GM18502 (cell line): ENCODE measurements around the gene CLEC2L.

Experiments used
- ATAC-seq: cut with Tn5 transposase; IDR thresholded peaks from one replicate; pipeline ENCODE4 v1.9.1; 2021; ENCODE audit warnings: mild to moderate bottlenecking; ENCODE audit not compliant: unreplicated experiment, poor library complexity

Gene CLEC2L

DNA sequence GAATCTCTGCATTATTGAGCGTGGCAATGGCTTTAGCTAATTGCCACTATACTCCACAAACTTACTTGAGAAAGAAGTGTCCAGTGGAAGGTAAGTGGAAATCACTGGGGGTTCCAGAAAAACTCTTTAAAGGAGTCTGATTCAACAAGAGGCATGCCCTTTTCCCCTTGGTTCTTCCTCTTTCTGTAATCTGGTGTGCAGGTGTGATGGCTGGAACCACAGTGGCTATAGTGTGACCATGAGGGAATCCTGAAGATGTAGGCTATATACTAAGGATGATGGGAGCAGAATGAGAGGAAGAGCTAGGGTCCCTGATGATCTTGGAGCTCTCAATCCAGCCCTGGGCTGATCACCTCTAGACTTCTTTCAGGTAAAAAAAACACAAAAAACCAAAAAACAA is 2.0 kb upstream of the CLEC2L start:
- no peak for ATAC-seq

DNA sequence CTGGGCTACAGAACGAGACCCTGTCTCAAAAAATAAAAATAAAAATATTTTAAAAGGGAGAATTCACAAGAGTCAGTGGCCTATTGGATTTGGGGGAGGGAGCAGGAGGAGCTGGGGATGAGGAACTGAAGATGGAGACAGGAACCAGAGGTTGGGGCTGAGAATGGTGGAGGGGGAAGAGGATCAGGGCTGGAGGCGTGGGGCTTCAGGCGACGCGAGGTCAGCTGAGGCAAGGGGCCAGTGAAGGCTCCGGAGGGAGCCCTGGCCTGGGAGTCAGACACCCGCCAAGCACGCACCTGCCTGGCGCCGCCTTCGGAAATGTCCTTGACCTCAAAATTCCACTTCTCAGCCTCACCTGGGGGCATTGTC is 671 bp upstream of the CLEC2L start:
- ATAC-seq = no peak

- no peak for ATAC-seq
Measured at GRCh38 chr7:139523968-139524815, 707 bp downstream of the CLEC2L start.

DNA sequence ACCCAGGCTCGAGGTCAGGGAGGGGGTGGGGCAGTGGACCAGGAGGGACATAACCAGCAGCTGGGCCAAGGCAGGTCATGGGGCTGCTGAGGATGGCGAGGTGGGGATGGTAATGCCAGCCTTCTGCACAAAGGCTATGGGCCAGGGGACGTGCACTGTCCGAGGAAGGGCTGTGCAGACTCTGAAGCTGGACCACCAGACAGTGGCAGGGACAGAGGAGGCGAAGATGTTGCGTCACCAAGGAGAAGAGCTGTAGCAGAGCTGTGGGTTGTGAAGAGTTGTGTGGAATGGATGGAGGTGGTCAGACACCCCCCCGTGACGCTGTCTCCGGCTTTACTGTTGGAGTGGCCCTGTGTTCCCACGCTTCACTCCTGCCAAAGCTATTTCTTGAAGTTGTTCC is 1.8 kb downstream of the CLEC2L start:
- no peak for ATAC-seq

- no peak for ATAC-seq
Measured at GRCh38 chr7:139525750-139526149, 2.3 kb downstream of the CLEC2L start.

DNA sequence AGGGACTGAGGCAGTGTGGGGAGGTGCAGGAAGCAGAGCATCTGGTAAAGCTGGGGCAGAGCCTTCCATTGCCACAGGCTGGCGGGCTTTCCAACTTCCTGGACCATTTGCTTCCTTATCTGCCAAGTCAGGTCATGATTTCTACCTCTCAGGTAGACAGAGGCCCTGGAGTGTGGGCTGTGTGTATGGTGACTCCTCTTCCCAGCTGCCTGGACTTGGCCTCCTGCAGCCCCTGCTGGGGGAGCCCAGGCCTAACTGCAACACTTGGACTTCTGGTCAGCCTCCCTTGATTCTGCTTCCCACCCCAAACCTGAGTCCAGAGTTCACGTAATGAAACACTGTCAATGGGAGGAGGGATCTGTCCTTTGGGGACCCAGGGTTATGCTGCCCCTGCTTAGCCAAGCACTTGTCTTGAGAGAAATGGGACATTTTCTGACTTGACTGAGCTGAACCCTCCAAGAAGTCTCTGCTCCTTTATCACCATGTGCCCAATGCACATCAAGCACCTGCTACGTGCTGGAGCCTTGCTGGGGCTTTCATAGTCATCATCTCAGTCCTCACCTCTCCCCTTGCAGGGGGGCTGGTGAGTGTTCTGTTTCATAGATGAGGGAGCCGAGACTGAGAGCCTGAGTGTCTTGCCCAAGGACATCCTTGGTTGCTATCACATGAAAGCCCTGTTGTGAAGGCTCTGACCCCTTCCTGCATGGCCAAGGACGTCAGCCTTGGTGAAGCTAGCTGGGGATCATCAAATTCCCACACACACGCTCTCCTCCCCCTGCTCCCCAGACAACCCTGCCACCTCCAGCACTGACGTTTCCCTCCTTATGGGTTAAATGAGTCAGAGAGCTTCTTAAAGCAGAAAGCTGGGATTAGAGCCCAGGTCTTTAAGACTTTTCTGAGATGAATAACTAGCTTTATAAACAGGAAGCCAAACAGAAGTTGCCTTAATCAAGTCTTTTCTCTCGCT is 3.4 kb downstream of the CLEC2L start:
- ATAC-seq = no peak

- ATAC-seq = no peak
Measured at GRCh38 chr7:139531094-139531493, 7.6 kb downstream of the CLEC2L start.

- no peak for ATAC-seq
Measured at GRCh38 chr7:139532636-139533155, 9.2 kb downstream of the CLEC2L start.

DNA sequence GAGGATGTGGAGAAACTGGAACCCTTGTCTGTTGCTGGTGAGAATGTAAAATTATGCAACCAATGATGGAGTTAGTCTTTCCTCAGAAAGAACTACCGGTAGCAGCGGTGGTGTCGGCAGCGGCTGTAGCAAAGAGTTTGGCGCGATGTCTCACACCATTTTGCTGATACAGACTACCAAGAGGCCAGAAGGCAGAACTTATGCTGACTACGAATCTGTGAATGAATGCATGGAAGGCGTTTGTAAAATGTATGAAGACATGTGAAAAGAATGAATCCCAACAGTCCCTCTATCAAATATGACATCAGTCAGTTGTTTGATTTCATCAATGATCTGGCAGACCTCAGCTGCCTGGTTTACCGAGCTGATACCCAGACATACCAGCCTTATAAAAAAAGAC is 10.6 kb downstream of the CLEC2L start:
- no peak for ATAC-seq

GRCh38 chr7:139534966-139535651 is 11.6 kb downstream of the CLEC2L start:
- no peak for ATAC-seq

- no peak for ATAC-seq
Measured at GRCh38 chr7:139536152-139536551, 12.7 kb downstream of the CLEC2L start.

DNA sequence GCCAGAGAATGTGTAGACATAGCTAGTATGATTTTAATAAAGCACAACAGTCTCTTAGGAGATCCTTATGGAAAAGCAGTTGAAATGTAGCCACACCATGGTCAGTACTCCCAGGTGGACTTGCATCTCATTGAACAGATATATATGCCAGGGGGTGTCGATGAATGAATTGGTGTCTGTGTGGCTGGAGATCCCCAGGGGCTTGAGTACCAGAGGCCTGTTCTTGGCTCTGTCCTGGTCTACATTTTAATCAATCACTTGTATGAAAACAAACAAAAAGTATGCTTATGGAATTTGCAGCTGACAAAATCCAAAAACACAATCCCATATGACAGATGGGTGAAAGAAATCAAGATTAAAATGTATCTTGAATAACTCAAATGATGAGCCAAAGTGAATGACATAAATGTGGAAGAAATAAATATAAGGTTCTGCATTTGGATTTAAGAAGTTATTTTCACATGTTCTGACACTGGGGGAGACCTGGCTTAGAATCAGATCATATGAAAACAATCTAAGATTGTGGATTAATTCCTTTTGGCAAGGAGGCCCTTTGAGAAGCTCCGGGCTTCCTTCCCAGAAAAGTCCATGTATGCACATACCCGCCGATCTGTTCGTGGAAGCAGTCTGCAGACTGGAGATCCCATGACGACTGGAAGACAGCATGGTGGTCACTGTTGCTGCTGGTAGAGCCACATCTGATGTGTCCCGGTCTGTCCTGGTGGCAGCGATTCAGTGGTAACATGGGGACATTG is 15.6 kb downstream of the CLEC2L start:
- no peak for ATAC-seq

GRCh38 chr7:139540203-139540602 is 16.7 kb downstream of the CLEC2L start:
- no peak for ATAC-seq

DNA sequence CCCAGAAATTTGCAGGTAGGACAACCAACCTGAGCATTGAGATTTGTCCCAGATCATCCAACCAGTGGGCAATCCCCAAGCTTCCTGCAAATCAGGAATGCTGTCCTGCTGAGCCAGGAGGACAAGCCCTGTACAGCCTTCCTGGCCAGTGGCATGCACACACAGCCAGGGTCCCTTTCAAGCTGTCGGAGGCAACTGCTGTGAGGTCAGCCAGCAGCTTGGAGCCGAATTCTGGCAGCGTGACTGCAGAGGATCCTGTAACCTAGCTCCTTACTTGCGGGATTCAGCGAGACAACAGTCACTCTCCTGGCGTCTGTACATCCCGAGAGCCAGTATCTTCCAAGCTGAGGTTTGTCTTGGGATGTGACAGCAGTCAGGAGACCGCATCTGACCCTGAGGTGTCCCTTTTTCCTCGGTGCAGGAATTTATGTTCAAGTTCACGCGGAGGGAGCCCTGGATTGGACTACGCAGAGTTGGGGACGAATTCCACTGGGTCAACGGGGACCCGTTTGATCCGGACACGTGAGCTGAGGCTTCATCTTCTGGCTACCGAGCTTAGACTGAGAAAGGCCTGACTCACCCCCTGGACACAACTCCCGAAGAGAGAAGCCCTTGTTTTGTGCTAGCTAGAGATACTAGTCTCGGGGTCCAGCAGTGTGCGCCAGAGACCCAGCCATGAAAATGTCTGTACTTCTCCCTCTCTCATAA is 18.3 kb downstream of the CLEC2L start:
- ATAC-seq = no peak

DNA sequence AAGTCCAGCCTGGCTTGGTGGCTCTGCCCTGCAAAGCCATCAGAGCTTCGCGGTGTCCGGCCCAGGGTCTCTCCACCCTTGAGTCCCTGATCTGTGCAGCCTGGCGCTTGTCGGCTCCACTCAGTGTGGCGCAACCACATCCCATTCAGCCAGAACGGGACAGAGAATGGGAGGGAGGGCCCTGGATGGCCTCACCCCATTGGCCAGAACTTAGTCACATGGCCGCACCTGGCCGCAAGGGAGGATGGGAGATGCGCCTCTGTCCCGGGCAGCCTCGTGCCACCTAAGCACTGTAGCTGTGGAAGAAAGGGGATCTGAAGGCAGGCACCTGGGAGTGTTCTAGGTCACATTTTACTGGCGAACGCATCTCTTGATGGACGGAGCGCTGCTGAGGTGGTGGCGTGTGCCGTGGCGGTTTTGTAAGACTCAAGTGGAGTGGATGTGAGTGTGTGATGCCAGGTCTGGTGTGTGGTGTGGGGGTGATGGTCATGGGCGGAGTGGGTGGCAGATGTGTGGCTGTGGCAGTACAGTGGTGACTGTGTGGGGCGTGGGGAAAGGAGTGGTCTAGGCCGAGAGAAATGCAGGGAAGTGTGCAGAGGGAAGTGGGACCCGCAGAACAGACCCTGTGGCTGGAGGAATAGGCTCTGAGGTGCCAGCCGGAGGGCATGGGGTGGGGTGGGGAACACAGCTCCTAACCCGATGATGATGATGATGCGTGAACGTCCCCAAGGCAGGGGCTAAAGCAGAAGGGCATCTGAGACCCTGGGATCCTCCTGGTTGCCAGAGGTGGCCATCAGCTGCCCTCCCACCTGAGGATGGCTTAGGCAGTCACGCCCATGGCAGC is 19.0 kb downstream of the CLEC2L start:
- no peak for ATAC-seq

GRCh38 chr7:139543801-139544603 is 20.5 kb downstream of the CLEC2L start:
- no peak for ATAC-seq

- no peak for ATAC-seq
Measured at GRCh38 chr7:139544645-139545044, 21.2 kb downstream of the CLEC2L start.
